RKO (cell line): ENCODE measurements around the gene NKX1-1.

Experiments used
- DNase-seq: peaks from one replicate; pipeline ENCODE4 v3.0.0-alpha.2; 2016; ENCODE audit warnings: low spot score

Gene NKX1-1

GRCh38 chr4:1385373-1386340 is 20.6 kb downstream of the NKX1-1 start:
- no peak for DNase-seq

GRCh38 chr4:1384675-1385372 is 21.4 kb downstream of the NKX1-1 start:
- DNase-seq: no peak

GRCh38 chr4:1383728-1384591 is 22.3 kb downstream of the NKX1-1 start:
- no peak for DNase-seq

GRCh38 chr4:1382776-1383727 is 23.2 kb downstream of the NKX1-1 start:
- DNase-seq: no peak

- DNase-seq: no peak
Measured at GRCh38 chr4:1381944-1382541, 24.2 kb downstream of the NKX1-1 start.

GRCh38 chr4:1381181-1381621 is 25.0 kb downstream of the NKX1-1 start:
- DNase-seq: no peak

- no peak for DNase-seq
Measured at GRCh38 chr4:1380368-1381151, 25.7 kb downstream of the NKX1-1 start.

- no peak for DNase-seq
Measured at GRCh38 chr4:1379801-1380331, 26.4 kb downstream of the NKX1-1 start.

GRCh38 chr4:1379351-1379781 is 26.9 kb downstream of the NKX1-1 start:
- no peak for DNase-seq

GRCh38 chr4:1378559-1379231 is 27.5 kb downstream of the NKX1-1 start:
- DNase-seq: no peak

- DNase-seq: no peak
Measured at GRCh38 chr4:1377606-1378261, 28.5 kb downstream of the NKX1-1 start.

GRCh38 chr4:1376841-1377605 is 29.2 kb downstream of the NKX1-1 start:
- no peak for DNase-seq

GRCh38 chr4:1376391-1376840 is 29.8 kb downstream of the NKX1-1 start:
- no peak for DNase-seq

GRCh38 chr4:1375761-1376322 is 30.4 kb downstream of the NKX1-1 start:
- DNase-seq: no peak

GRCh38 chr4:1375051-1375721 is 31.1 kb downstream of the NKX1-1 start:
- DNase-seq: no peak

- no peak for DNase-seq
Measured at GRCh38 chr4:1374706-1375045, 31.6 kb downstream of the NKX1-1 start.
